Upper lobe of left lung (tissue), 4 donors: Measurements from ENCODE around the gene EYA2.

Source experiments
- EP300 ChIP-seq, 4 donors: sonication (generic); formaldehyde crosslinking; IDR thresholded peaks; one replicate each; pipeline ENCODE4 v1.5.1; 2017; ENCODE audit warnings: antibody characterized with exemption in 4 of 4, control low read depth in 2 of 4
- POLR2A ChIP-seq, 4 donors: fragments of 450-650 bp; IDR thresholded peaks; one replicate each; pipeline ENCODE4 v1.5.1; 2016 to 2017; ENCODE audit warnings: antibody characterized with exemption in 4 of 4, mild to moderate bottlenecking in 2 of 4
- POLR2AphosphoS5 ChIP-seq, 2 donors: sonication (generic); formaldehyde crosslinking; IDR thresholded peaks; one replicate each; pipeline ENCODE4 v1.5.1; 2017; ENCODE audit warnings: antibody characterized with exemption in 2 of 2
- TF ChIP-seq, protein P1 (sequence below), 6 experiments: fragments of 450-650 bp in 4 of 6; fragments of 200-600 bp in 2 of 6; sonication (generic) in 2 of 6; IDR thresholded peaks; one replicate each; pipeline ENCODE4 v1.5.1; 2016 to 2019; ENCODE audit warnings: antibody characterized with exemption in 6 of 6

DNA sequence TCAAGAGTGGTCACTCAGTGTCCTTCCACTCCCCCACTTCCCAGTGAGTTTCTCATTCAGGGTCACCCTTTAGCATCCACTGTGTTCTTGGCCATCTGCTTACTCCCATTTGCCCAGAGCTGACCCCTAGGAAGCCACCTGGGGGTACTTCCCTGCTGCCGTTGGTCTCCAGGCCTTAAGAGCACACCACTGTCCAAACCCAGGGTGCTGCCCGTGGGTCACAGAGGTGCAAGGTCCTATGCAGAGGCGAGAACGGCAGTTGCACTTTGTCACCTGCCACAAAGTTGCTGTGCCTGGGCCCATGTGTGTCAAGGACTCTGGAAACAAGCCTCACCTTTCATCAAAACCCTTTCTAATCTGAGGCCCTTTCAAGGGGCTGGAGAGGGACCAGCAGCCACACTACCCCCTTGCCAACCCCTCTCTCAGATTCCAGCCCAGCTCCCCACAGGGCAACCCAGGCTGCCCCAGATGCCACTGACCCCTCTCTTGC lies 270.8 kb downstream of the EYA2 start:
- TF ChIP-seq, protein P1, sequence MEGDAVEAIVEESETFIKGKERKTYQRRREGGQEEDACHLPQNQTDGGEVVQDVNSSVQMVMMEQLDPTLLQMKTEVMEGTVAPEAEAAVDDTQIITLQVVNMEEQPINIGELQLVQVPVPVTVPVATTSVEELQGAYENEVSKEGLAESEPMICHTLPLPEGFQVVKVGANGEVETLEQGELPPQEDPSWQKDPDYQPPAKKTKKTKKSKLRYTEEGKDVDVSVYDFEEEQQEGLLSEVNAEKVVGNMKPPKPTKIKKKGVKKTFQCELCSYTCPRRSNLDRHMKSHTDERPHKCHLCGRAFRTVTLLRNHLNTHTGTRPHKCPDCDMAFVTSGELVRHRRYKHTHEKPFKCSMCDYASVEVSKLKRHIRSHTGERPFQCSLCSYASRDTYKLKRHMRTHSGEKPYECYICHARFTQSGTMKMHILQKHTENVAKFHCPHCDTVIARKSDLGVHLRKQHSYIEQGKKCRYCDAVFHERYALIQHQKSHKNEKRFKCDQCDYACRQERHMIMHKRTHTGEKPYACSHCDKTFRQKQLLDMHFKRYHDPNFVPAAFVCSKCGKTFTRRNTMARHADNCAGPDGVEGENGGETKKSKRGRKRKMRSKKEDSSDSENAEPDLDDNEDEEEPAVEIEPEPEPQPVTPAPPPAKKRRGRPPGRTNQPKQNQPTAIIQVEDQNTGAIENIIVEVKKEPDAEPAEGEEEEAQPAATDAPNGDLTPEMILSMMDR (IDR thresholded peaks at IDR 0.05), result no peak
- no peak for TF ChIP-seq POLR2AphosphoS5 (IDR thresholded peaks at IDR 0.05)
- TF ChIP-seq EP300 (IDR thresholded peaks at IDR 0.05), result no peak
- no peak for TF ChIP-seq POLR2A (IDR thresholded peaks at IDR 0.05)
